Measurements from ENCODE around the gene ADGRD1. TPM values are rescaled to one million over a fixed set of nuclear protein-coding genes. Genes with fewer than 3 reads are reported as not detected.
"Not testable (repeated sequence)": the region's sequence is repeated elsewhere in the genome, so short reads cannot be mapped to it uniquely, and the experiment has no call there.

Gene ADGRD1
- total and polyA plus RNA-seq, 3 experiments from 2014 or later = 1.1 to 1.3 TPM; not detected in 1

DNA sequence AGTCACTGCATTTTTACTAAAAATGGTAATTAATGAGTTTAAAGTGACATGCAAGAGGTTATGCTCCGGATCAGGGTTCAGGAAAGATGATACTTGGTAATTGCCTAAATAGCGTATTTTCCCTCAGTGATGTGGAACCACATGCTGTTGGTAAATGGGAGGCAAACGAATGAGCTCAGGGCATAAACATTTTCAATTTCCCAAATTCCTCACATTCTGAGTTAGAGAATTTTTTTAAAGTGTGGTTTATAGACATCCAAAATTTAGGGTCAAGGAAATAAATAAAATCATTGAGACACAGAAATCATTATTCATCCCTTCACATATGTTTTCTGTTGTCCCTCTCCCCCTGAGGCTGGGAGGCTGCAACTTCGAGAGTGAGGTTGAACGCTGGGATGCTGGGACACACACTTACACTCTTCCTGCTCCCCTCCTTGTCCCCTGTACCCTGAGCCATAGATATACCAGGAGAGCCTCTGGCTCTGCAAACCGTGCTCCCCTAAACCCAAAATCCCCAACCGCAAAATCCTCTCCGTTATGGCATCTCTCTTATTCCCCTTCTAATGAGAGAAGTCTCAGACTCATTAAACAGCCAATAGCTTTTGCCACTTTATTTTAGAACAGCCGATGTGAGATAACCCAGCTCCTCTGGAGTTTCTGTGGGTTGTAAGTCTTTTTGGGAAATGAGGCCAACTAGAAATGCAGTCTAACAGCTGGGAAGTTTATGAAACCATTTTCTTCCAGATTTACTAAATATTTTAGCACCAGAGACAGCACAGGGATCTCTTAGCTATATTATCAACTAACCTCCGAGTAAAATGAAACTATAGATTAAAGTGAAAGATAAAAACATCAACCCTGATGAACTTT, 21.4 kb upstream of the ADGRD1 start:
- H3K4me1 Mint-ChIP-seq = peaks cover 0 to 2% (median 0%) of the 10 kb centered on the region in 3 donors
- H3K9me3 ChIP-seq (ENCODE audit: low read length) = no peaks in the 10 kb centered on the region
- no peak overlapping the region for H3K27ac ChIP-seq (ENCODE audit: low read depth, low read length)
- H3K4me3 Mint-ChIP-seq = no peak overlapping the region
- no peak for DNase-seq
- no peaks in the 10 kb centered on the region for H3K27me3 ChIP-seq (ENCODE audit: insufficient read depth, low read length, poor library complexity, severe bottlenecking)
- peaks cover 3 to 6% (median 4%) of the 10 kb centered on the region in 5 donors for H3K9me3 Mint-ChIP-seq
- no peak overlapping the region for H3K27ac Mint-ChIP-seq
- H3K36me3 Mint-ChIP-seq = peaks cover 0 to 4% (median 0%) of the 10 kb centered on the region in 3 donors
- peaks cover 43 to 64% of the 10 kb centered on the region in 2 donors for H3K27me3 Mint-ChIP-seq
- ChIA-PET CTCF (no interaction called here), POLR2A (no interaction called here)
- H3K36me3 ChIP-seq (ENCODE audit: insufficient read depth, low read length) = no peaks in the 10 kb centered on the region
- no peak overlapping the region for H3K4me3 ChIP-seq (ENCODE audit: low read length)
- no peaks in the 10 kb centered on the region for H3K4me1 ChIP-seq (ENCODE audit: insufficient read depth, low read length)

DNA sequence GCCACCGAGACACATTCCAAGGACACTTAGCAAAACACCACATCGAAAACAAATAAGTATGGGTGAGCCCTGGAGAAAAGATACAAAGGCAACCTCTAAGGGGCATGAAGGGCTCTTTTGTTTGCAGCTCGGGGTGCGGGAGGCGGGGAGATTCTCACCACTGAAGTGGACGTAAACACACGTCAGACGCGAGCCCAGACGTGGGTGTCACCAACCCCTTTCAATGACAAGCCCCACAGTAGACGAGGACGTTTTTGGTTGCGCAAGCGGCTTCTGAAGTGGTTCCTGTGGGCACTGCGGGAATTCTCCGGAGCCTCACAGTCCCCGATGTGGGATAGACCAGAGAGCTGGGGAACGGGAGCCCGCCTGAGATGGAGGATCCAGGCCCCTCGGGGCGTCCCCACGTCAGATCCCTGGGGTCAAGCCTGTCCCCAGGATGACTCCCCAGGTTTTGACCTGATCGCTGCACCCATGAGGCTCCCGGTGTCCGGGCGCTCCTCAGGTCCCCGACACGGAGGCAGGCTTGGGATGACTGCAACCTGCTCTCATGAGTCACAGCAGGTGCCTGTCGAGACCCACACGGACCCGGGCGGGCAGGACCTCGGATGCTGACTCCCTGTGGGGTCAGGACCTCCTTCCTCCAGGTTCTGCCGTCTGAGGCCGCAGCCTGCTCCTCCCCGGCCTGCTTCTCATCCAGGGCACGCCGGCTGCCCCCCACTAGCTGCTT, 20.3 kb upstream of the ADGRD1 start:
- no peaks in the 10 kb centered on the region for H3K27me3 ChIP-seq (ENCODE audit: insufficient read depth, low read length, poor library complexity, severe bottlenecking)
- H3K36me3 ChIP-seq (ENCODE audit: insufficient read depth, low read length) = no peaks in the 10 kb centered on the region
- POLR2A ChIA-PET = no interaction called here
- H3K9me3 ChIP-seq (ENCODE audit: low read length) = no peaks in the 10 kb centered on the region
- CTCF ChIA-PET = no interaction called here
- H3K27me3 Mint-ChIP-seq = peaks cover 36 to 59% of the 10 kb centered on the region in 2 donors
- peaks cover 3 to 6% (median 4%) of the 10 kb centered on the region in 5 donors for H3K9me3 Mint-ChIP-seq
- H3K4me3 Mint-ChIP-seq = no peak overlapping the region
- no peak overlapping the region for H3K4me3 ChIP-seq (ENCODE audit: low read length)
- peaks cover 0 to 2% (median 0%) of the 10 kb centered on the region in 3 donors for H3K4me1 Mint-ChIP-seq
- H3K27ac ChIP-seq (ENCODE audit: low read depth, low read length) = no peak overlapping the region
- H3K4me1 ChIP-seq (ENCODE audit: insufficient read depth, low read length) = no peaks in the 10 kb centered on the region
- no peak for DNase-seq
- H3K27ac Mint-ChIP-seq = no peak overlapping the region
- peaks cover 0 to 4% (median 0%) of the 10 kb centered on the region in 3 donors for H3K36me3 Mint-ChIP-seq

GRCh38 chr12:130934753-130935152, 19.0 kb upstream of the ADGRD1 start:
- no peaks in the 10 kb centered on the region for H3K36me3 ChIP-seq (ENCODE audit: insufficient read depth, low read length)
- Mint-ChIP-seq H3K27me3 (peaks cover 31 to 55% of the 10 kb centered on the region in 2 donors), H3K4me3 (no peak overlapping the region), H3K36me3 (peaks cover 0 to 4% (median 0%) of the 10 kb centered on the region in 3 donors), H3K9me3 (peaks cover 7 to 9% (median 7%) of the 10 kb centered on the region in 5 donors), H3K27ac (no peak overlapping the region), H3K4me1 (peaks cover 0 to 2% (median 0%) of the 10 kb centered on the region in 3 donors)
- no peak for DNase-seq
- no peaks in the 10 kb centered on the region for H3K4me1 ChIP-seq (ENCODE audit: insufficient read depth, low read length)
- no peak overlapping the region for H3K4me3 ChIP-seq (ENCODE audit: low read length)
- no peaks in the 10 kb centered on the region for H3K9me3 ChIP-seq (ENCODE audit: low read length)
- POLR2A ChIA-PET = no interaction called here
- CTCF ChIA-PET = no interaction called here
- no peaks in the 10 kb centered on the region for H3K27me3 ChIP-seq (ENCODE audit: insufficient read depth, low read length, poor library complexity, severe bottlenecking)
- no peak overlapping the region for H3K27ac ChIP-seq (ENCODE audit: low read depth, low read length)

DNA sequence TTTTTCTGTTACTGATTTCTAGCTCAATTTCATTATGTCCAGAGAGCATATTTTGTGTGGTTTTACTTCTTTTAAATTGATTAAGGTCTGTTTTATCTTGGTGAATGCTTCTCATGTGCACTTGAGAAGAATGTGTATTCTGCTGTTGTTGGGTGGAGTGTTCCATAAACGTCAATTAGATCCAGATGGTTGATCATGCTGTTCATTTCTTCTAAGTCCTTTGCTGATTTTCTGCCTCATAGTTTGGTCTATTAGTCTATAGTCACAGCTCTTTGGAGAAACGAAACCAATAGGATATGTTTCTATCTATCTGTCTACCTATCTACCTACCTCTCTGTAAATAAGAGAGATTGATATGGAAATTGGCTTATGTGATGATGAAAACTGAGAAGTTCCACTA, 17.1 kb upstream of the ADGRD1 start:
- H3K9me3 ChIP-seq (ENCODE audit: low read length) = no peaks in the 10 kb centered on the region
- peaks cover 17 to 42% of the 10 kb centered on the region in 2 donors for H3K27me3 Mint-ChIP-seq
- H3K27ac Mint-ChIP-seq = no peak overlapping the region
- peaks cover 0 to 8% (median 0%) of the 10 kb centered on the region in 3 donors for H3K36me3 Mint-ChIP-seq
- no peak overlapping the region for H3K4me3 ChIP-seq (ENCODE audit: low read length)
- H3K9me3 Mint-ChIP-seq = peaks cover 13 to 22% (median 16%) of the 10 kb centered on the region in 5 donors
- no peak overlapping the region for H3K4me3 Mint-ChIP-seq
- DNase-seq = no peak
- POLR2A ChIA-PET = no interaction called here
- no peaks in the 10 kb centered on the region for H3K27me3 ChIP-seq (ENCODE audit: insufficient read depth, low read length, poor library complexity, severe bottlenecking)
- H3K4me1 ChIP-seq (ENCODE audit: insufficient read depth, low read length) = no peaks in the 10 kb centered on the region
- H3K27ac ChIP-seq (ENCODE audit: low read depth, low read length) = no peak overlapping the region
- CTCF ChIA-PET = no interaction called here
- peaks cover 0 to 2% (median 0%) of the 10 kb centered on the region in 3 donors for H3K4me1 Mint-ChIP-seq
- H3K36me3 ChIP-seq (ENCODE audit: insufficient read depth, low read length) = no peaks in the 10 kb centered on the region

GRCh38 chr12:130937063-130937462, 16.6 kb upstream of the ADGRD1 start:
- Mint-ChIP-seq H3K4me3 (no peak overlapping the region), H3K36me3 (peaks cover 0 to 8% (median 0%) of the 10 kb centered on the region in 3 donors), H3K4me1 (peaks cover 0 to 2% (median 0%) of the 10 kb centered on the region in 3 donors), H3K27ac (no peak overlapping the region), H3K27me3 (peaks cover 16 to 41% of the 10 kb centered on the region in 2 donors), H3K9me3 (peaks cover 13 to 22% (median 18%) of the 10 kb centered on the region in 5 donors)
- H3K36me3 ChIP-seq (ENCODE audit: insufficient read depth, low read length) = no peaks in the 10 kb centered on the region
- H3K27me3 ChIP-seq (ENCODE audit: insufficient read depth, low read length, poor library complexity, severe bottlenecking) = no peaks in the 10 kb centered on the region
- no peaks in the 10 kb centered on the region for H3K4me1 ChIP-seq (ENCODE audit: insufficient read depth, low read length)
- no peak overlapping the region for H3K4me3 ChIP-seq (ENCODE audit: low read length)
- no peak for DNase-seq
- no peak overlapping the region for H3K27ac ChIP-seq (ENCODE audit: low read depth, low read length)
- ChIA-PET POLR2A (no interaction called here), CTCF (no interaction called here)
- no peaks in the 10 kb centered on the region for H3K9me3 ChIP-seq (ENCODE audit: low read length)

DNA sequence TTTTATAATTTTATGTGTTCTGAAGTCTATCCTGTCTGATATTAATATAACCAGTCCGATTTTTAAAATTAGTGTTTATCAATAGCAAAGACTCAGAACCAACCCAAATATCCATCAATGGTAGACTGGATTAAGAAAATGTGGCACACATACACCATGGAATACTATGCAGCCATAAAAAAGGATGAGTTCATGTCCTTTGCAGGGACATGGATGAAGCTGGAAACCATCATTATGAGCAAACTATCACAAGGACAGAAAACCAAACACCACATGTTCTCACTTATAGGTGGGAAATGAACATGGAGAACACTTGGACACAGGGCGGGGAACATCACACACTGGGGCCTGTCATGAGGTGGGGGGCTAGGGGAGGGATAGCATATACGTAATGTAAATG, 16.2 kb upstream of the ADGRD1 start:
- H3K4me3 ChIP-seq (ENCODE audit: low read length); CTCF ChIA-PET; POLR2A ChIA-PET; H3K9me3 ChIP-seq (ENCODE audit: low read length); DNase-seq; H3K36me3 ChIP-seq (ENCODE audit: insufficient read depth, low read length); H3K4me3 Mint-ChIP-seq; H3K36me3 Mint-ChIP-seq; H3K4me1 ChIP-seq (ENCODE audit: insufficient read depth, low read length); H3K4me1 Mint-ChIP-seq; H3K27ac ChIP-seq (ENCODE audit: low read depth, low read length); H3K27me3 ChIP-seq (ENCODE audit: insufficient read depth, low read length, poor library complexity, severe bottlenecking); H3K27ac Mint-ChIP-seq: not testable (repeated sequence)
- H3K9me3 Mint-ChIP-seq = peaks cover 13 to 22% (median 21%) of the 10 kb centered on the region in 5 donors
- peaks cover 13 to 40% of the 10 kb centered on the region in 2 donors for H3K27me3 Mint-ChIP-seq

DNA sequence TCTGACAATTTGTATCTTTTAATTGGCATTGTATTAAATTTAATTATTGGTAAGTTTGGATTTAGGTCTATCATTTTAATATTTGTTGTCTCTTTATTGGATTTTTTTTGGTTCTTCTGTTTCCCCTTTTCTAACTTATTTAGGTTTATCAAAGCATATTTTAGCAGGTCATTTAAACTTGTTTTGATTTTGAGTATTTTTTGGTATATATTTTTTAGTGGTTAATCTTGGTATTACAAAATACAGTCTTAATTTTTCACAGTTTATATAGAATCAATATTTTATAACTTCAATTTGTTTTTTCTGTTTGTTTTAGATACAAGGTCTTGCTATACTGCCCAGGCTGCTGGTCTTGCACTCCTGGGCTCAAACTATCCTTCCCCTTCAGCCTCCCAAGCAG, 15.5 kb upstream of the ADGRD1 start:
- POLR2A ChIA-PET = no interaction called here
- Histone ChIP-seq H3K4me1 (ENCODE audit: insufficient read depth, low read length) (no peaks in the 10 kb centered on the region), H3K27ac (ENCODE audit: low read depth, low read length) (no peak overlapping the region), H3K27me3 (ENCODE audit: insufficient read depth, low read length, poor library complexity, severe bottlenecking) (no peaks in the 10 kb centered on the region), H3K9me3 (ENCODE audit: low read length) (no peaks in the 10 kb centered on the region), H3K36me3 (ENCODE audit: insufficient read depth, low read length) (no peaks in the 10 kb centered on the region), H3K4me3 (ENCODE audit: low read length) (no peak overlapping the region)
- no peak for DNase-seq
- no peak overlapping the region for H3K4me3 Mint-ChIP-seq
- CTCF ChIA-PET = no interaction called here
- peaks cover 0 to 2% (median 0%) of the 10 kb centered on the region in 3 donors for H3K4me1 Mint-ChIP-seq
- peaks cover 7 to 33% of the 10 kb centered on the region in 2 donors for H3K27me3 Mint-ChIP-seq
- peaks cover 0 to 4% (median 0%) of the 10 kb centered on the region in 3 donors for H3K36me3 Mint-ChIP-seq
- peaks cover 13 to 22% (median 21%) of the 10 kb centered on the region in 5 donors for H3K9me3 Mint-ChIP-seq
- no peak overlapping the region for H3K27ac Mint-ChIP-seq

GRCh38 chr12:130944878-130945277, 8.8 kb upstream of the ADGRD1 start:
- H3K9me3 Mint-ChIP-seq = peaks cover 19 to 36% (median 31%) of the 10 kb centered on the region in 5 donors

More at GRCh38 chr12:130944878-130945277, 8.8 kb upstream of the ADGRD1 start:
- Histone ChIP-seq H3K27ac (ENCODE audit: low read depth, low read length) (no peak overlapping the region), H3K4me3 (ENCODE audit: low read length) (no peak overlapping the region), H3K27me3 (ENCODE audit: insufficient read depth, low read length, poor library complexity, severe bottlenecking) (no peaks in the 10 kb centered on the region), H3K9me3 (ENCODE audit: low read length) (peaks cover 5% of the 10 kb centered on the region), H3K4me1 (ENCODE audit: insufficient read depth, low read length) (no peaks in the 10 kb centered on the region), H3K36me3 (ENCODE audit: insufficient read depth, low read length) (no peaks in the 10 kb centered on the region)
- ChIA-PET POLR2A (no interaction called here), CTCF (no interaction called here)
- DNase-seq = no peak
- peak overlapping the region in 1 of 8 donors; percentile 57 for H3K27ac Mint-ChIP-seq
- H3K27me3 Mint-ChIP-seq = peaks cover 10 to 42% of the 10 kb centered on the region in 2 donors
- peaks cover 0 to 8% (median 0%) of the 10 kb centered on the region in 3 donors for H3K36me3 Mint-ChIP-seq
- no peaks in the 10 kb centered on the region for H3K4me1 Mint-ChIP-seq
- no peak overlapping the region for H3K4me3 Mint-ChIP-seq

Measured in CD8-positive, alpha-beta memory T cell (primary cell).